ENCODE data around the gene PTBP1. TPM values are rescaled to one million over a fixed set of nuclear protein-coding genes. Genes with fewer than 3 reads are reported as not detected.
A peak's percentile ranks its signal among the peaks of the same experiment; 100 is the strongest.

PTBP1 gene
- total RNA-seq, 1 experiment from 2014 or later, result 510 TPM

DNA sequence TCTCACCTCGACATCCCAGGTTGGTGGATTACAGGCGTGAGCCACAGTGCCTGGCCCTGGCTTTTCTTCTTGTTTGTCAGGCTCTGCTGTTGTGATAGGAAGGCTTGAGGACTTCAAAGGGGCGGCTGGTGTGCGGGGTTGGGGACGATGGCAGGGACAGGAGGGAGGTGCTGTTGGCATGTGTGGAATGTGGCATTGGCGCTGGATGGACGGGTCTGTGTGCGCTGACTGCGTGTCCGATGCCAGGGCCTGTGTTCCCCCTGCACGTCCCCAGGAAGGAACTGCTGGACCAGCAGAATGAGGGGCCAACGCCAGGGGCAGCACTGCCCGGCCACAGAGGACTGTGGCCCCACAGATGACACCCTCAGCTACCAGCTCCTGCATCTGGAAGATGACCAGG lies 12.7 kb upstream of the PTBP1 start:
- intact Hi-C loops (cut with micrococcal nuclease; ENCODE audit: unreplicated experiment), result no loop called here
- BruUV-seq (replicated peaks), result TSS peak; percentile 4
- ChIA-PET CTCF (no interaction called here), POLR2A (interaction anchor here (0.6 kb wide), 1 partner anchor 22 kb away, joined by 3 read pairs; no protein-coding TSS in a partner anchor)
- Mint-ChIP-seq H3K9me3 (ENCODE audit: unreplicated experiment) (no peaks in the 10 kb centered on the region), H3K27me3 (ENCODE audit: insufficient read depth, unreplicated experiment) (no peaks in the 10 kb centered on the region), H3K36me3 (ENCODE audit: insufficient read depth, unreplicated experiment) (peaks cover 80% of the 10 kb centered on the region), H3K4me3 (ENCODE audit: unreplicated experiment) (peak overlapping the region; percentile 94), H3K27ac (ENCODE audit: unreplicated experiment) (peak overlapping the region; percentile 91), H3K4me1 (ENCODE audit: low read depth, unreplicated experiment) (peaks cover 8% of the 10 kb centered on the region)
- Histone ChIP-seq H3K4me3 (ENCODE audit: low read depth, low read length) (no peak overlapping the region; the same call in 1 of the 2 replicates), H3K4me1 (peaks cover 10% of the 10 kb centered on the region), H3K27me3 (replicated peaks; ENCODE audit: control insufficient read depth, insufficient read depth, low read length) (no peaks in the 10 kb centered on the region), H3K9me3 (no peaks in the 10 kb centered on the region), H3K36me3 (ENCODE audit: control insufficient read depth, insufficient read depth, low read length) (no peaks in the 10 kb centered on the region; the same call in 1 of the 2 replicates)
- DNase-seq, result no peak
- TF ChIP-seq, protein P1, sequence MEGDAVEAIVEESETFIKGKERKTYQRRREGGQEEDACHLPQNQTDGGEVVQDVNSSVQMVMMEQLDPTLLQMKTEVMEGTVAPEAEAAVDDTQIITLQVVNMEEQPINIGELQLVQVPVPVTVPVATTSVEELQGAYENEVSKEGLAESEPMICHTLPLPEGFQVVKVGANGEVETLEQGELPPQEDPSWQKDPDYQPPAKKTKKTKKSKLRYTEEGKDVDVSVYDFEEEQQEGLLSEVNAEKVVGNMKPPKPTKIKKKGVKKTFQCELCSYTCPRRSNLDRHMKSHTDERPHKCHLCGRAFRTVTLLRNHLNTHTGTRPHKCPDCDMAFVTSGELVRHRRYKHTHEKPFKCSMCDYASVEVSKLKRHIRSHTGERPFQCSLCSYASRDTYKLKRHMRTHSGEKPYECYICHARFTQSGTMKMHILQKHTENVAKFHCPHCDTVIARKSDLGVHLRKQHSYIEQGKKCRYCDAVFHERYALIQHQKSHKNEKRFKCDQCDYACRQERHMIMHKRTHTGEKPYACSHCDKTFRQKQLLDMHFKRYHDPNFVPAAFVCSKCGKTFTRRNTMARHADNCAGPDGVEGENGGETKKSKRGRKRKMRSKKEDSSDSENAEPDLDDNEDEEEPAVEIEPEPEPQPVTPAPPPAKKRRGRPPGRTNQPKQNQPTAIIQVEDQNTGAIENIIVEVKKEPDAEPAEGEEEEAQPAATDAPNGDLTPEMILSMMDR (IDR thresholded peaks at IDR 0.05; ENCODE audit: insufficient read depth in 1 of 2, low read depth in 1 of 2, low read length in 1 of 2, severe bottlenecking in 1 of 2, unreplicated experiment in 1 of 2), result no peak

DNA sequence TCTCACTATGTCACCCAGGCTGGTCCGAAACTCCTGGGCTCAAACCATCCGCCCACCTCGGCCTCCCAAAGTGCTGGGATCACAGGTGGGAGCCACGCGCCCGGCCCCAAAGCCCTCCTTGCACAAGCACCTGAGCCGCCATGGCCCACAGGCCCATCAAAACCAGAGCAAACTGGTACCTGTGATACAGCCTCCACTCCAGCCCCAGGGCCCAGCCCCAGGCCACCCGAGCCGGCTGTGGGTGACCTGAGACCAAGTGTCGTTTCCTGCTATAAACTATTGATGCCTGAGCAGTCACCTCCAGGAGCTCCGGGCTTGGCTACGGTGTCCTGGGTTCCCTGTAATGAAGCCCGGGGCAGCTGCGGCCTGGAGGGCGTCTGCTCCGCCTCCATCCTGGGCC lies 9.7 kb upstream of the PTBP1 start:
- Mint-ChIP-seq H3K27ac (ENCODE audit: unreplicated experiment) (no peak overlapping the region), H3K4me3 (ENCODE audit: unreplicated experiment) (no peak overlapping the region), H3K9me3 (ENCODE audit: unreplicated experiment) (no peaks in the 10 kb centered on the region), H3K4me1 (ENCODE audit: low read depth, unreplicated experiment) (peaks cover 12% of the 10 kb centered on the region), H3K36me3 (ENCODE audit: insufficient read depth, unreplicated experiment) (peaks cover 88% of the 10 kb centered on the region), H3K27me3 (ENCODE audit: insufficient read depth, unreplicated experiment) (no peaks in the 10 kb centered on the region)
- ChIA-PET CTCF (no interaction called here), POLR2A (no interaction called here)
- intact Hi-C loops (cut with micrococcal nuclease; ENCODE audit: unreplicated experiment), result no loop called here
- Histone ChIP-seq H3K4me1 (peaks cover 5% of the 10 kb centered on the region; the same call in 1 of the 2 replicates), H3K27me3 (replicated peaks; ENCODE audit: control insufficient read depth, insufficient read depth, low read length) (no peaks in the 10 kb centered on the region), H3K9me3 (no peaks in the 10 kb centered on the region), H3K4me3 (ENCODE audit: low read depth, low read length) (no peak overlapping the region), H3K36me3 (ENCODE audit: control insufficient read depth, insufficient read depth, low read length) (no peaks in the 10 kb centered on the region; the same call in 1 of the 2 replicates)
- TF ChIP-seq, protein P1 (IDR thresholded peaks at IDR 0.05; ENCODE audit: insufficient read depth in 1 of 2, low read depth in 1 of 2, low read length in 1 of 2, severe bottlenecking in 1 of 2, unreplicated experiment in 1 of 2), result no peak
- BruUV-seq (replicated peaks), result no TSS peak
- DNase-seq, result no peak

DNA sequence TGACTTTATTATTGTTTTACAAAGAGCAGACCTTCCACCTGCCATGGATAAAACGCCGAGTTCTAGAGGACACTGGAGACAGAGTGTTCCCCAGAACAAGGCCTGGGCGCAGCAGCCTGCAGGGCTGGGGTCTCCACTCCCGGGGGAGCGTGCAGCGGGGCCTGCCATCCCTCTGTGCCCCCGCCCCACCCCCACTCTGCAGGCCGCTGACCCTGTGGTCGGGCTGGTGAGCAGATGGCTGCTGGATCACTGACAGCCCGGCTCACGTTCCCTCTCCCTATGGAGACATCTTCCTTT lies 8.6 kb upstream of the PTBP1 start:
- H3K27ac Mint-ChIP-seq (ENCODE audit: unreplicated experiment), result peak overlapping the region; percentile 71
- no peaks in the 10 kb centered on the region for H3K9me3 Mint-ChIP-seq (ENCODE audit: unreplicated experiment)
- BruUV-seq (replicated peaks), result no TSS peak
- peaks cover 12% of the 10 kb centered on the region for H3K4me1 Mint-ChIP-seq (ENCODE audit: low read depth, unreplicated experiment)
- no peak overlapping the region for H3K4me3 Mint-ChIP-seq (ENCODE audit: unreplicated experiment)
- TF ChIP-seq, protein P1 (IDR thresholded peaks at IDR 0.05; ENCODE audit: insufficient read depth in 1 of 2, low read depth in 1 of 2, low read length in 1 of 2, severe bottlenecking in 1 of 2, unreplicated experiment in 1 of 2), result no peak
- no peaks in the 10 kb centered on the region for H3K27me3 ChIP-seq (replicated peaks; ENCODE audit: control insufficient read depth, insufficient read depth, low read length)
- intact Hi-C loops (cut with micrococcal nuclease; ENCODE audit: unreplicated experiment), result no loop called here
- ChIA-PET CTCF (no interaction called here), POLR2A (no interaction called here)
- peaks cover 5% of the 10 kb centered on the region; the same call in 1 of the 2 replicates for H3K4me1 ChIP-seq
- H3K36me3 ChIP-seq (ENCODE audit: control insufficient read depth, insufficient read depth, low read length), result no peaks in the 10 kb centered on the region; the same call in 1 of the 2 replicates
- no peaks in the 10 kb centered on the region for H3K27me3 Mint-ChIP-seq (ENCODE audit: insufficient read depth, unreplicated experiment)
- peaks cover 88% of the 10 kb centered on the region for H3K36me3 Mint-ChIP-seq (ENCODE audit: insufficient read depth, unreplicated experiment)
- no peak overlapping the region for H3K4me3 ChIP-seq (ENCODE audit: low read depth, low read length)
- H3K9me3 ChIP-seq, result no peaks in the 10 kb centered on the region
- DNase-seq, result no peak
